Nephron (organoid): ENCODE results near the gene SMIM44.
A peak's percentile ranks its signal among the peaks of the same experiment; 100 is the strongest.

Experiments
- H3K27ac Mint-ChIP-seq, 3 experiments: 2 replicates each; pipeline ENCODE4 v1.8.0; 2020; ENCODE audit warnings: mixed read lengths in 3 of 3, mild to moderate bottlenecking in 2 of 3, moderate library complexity in 1 of 3
- H3K27me3 Mint-ChIP-seq: 2 replicates; pipeline ENCODE4 v1.8.0; 2021; ENCODE audit warnings: low read depth, mild to moderate bottlenecking, moderate library complexity, mixed read lengths
- H3K36me3 Mint-ChIP-seq: 2 replicates; pipeline ENCODE4 v1.8.0; 2020; ENCODE audit warnings: low read depth, mixed read lengths
- H3K4me1 Mint-ChIP-seq: 2 replicates; pipeline ENCODE4 v1.8.0; 2020; ENCODE audit warnings: mixed read lengths
- H3K4me3 Mint-ChIP-seq, 3 experiments: 2 replicates each; pipeline ENCODE4 v1.8.0; 2020; ENCODE audit warnings: mild to moderate bottlenecking in 3 of 3, mixed read lengths in 3 of 3, moderate library complexity in 2 of 3
- H3K9me3 Mint-ChIP-seq: 2 replicates; pipeline ENCODE4 v1.8.0; 2020; ENCODE audit warnings: mixed read lengths
- TF ChIP-seq, protein P1 (sequence below), 3 experiments: fragments of 200-600 bp; sonication (generic); IDR thresholded peaks; one replicate each; pipeline ENCODE4 v1.5.0; 2021; ENCODE audit warnings: antibody characterized with exemption in 3 of 3; ENCODE audit not compliant: unreplicated experiment in 3 of 3

SMIM44 gene

DNA sequence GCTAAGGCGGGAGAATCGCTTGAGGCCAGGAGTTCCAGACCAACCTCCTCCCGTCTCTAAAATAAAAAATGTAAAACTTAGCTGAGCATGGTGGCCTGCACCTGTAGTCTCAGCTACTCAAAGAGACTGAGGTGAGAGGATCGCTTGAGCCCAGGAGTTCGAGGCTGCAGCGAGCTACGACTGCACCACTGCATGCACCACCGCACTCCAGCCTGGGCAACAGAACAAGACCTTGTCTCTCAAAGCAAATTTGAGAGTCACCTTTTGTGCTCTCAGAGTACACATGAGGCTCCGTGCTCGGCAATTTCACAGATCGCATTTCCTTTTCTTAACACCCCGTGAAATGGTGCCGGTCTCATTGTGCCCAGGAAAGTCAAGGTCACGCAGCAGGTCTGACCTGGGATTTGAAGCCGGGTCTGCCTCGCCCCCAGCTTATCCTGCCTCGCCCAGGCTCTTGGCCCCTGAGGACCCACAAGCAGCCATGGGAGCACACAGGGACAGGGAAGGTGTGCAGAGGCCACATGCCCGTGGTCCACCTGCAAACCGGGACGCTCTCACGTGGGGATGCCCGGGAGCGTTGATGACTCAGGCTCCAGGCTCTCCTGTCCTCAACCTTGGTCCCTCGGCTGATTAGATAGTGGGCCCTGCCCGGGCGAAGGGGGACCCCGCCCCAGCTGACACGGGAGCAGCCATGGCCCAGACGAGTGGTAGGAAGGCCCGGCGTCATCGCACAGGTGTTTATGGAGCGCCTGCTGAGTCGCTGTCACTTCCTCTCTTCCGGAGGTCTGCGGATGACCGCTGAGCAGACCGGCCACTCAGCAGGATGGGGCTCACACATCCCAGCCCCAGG, 1.8 kb downstream of the SMIM44 start:
- no peaks in the 10 kb centered on the region for H3K36me3 Mint-ChIP-seq
- H3K27ac Mint-ChIP-seq, result peak overlapping the region in 2 of 3 experiments; percentile 84 to 95
- peaks cover 46% of the 10 kb centered on the region for H3K27me3 Mint-ChIP-seq
- no peak overlapping the region for H3K4me3 Mint-ChIP-seq
- no peaks in the 10 kb centered on the region for H3K4me1 Mint-ChIP-seq
- TF ChIP-seq, protein P1, sequence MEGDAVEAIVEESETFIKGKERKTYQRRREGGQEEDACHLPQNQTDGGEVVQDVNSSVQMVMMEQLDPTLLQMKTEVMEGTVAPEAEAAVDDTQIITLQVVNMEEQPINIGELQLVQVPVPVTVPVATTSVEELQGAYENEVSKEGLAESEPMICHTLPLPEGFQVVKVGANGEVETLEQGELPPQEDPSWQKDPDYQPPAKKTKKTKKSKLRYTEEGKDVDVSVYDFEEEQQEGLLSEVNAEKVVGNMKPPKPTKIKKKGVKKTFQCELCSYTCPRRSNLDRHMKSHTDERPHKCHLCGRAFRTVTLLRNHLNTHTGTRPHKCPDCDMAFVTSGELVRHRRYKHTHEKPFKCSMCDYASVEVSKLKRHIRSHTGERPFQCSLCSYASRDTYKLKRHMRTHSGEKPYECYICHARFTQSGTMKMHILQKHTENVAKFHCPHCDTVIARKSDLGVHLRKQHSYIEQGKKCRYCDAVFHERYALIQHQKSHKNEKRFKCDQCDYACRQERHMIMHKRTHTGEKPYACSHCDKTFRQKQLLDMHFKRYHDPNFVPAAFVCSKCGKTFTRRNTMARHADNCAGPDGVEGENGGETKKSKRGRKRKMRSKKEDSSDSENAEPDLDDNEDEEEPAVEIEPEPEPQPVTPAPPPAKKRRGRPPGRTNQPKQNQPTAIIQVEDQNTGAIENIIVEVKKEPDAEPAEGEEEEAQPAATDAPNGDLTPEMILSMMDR (IDR thresholded peaks at IDR 0.05; ENCODE audit: unreplicated experiment in 3 of 3), result no peak
- H3K9me3 Mint-ChIP-seq, result no peaks in the 10 kb centered on the region

DNA sequence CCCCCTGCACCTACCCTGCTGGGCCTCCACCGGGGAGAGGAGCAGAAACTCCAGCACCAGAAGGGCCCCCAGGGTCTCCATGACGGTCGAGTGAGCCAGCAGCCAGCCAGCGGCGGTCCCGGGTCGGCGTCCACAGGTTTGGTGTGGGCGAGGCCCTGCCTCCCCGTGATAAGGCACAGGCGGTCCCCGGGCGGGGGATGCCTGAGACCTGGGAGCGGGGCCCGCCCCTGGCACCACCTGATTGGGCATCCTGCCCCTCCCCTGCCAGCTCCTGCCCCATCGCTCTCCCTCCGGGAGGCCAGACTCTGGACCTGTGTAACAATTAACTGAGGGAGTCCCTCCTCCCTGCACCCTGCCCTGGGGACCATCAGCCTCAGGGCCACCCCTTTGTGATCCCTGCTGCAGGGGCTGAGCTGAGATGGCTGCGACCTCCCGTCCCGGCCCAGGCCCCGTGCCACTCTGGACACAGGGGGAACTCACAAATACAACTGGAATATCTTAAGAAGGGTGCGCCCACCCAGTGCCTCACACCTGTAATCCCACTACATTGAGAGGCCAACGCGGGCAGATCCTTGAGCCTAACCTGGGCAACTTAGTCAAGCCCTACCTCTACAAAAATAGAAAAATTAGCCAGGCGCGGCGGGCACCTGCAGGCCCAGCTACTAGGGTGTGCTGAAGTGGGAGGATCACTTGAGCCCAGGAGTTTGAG, 2.7 kb downstream of the SMIM44 start, which contains the start of gene SMIM24:
SMIM24 (minus strand) TSS at position 143 of the 709 bp plus-strand sequence; CDS start at position 81, 62 bp downstream.
- Mint-ChIP-seq H3K27ac (peak within 1 kb of the TSS; percentile 84 to 95 (median 95)), H3K9me3 (no peaks in the 10 kb centered on the region), H3K4me3 (peak within 1 kb of the TSS; percentile 55 to 84 (median 75)), H3K4me1 (no peaks in the 10 kb centered on the region), H3K27me3 (peaks cover 46% of the 10 kb centered on the region), H3K36me3 (no peaks in the 10 kb centered on the region)
- TF ChIP-seq, protein P1 (IDR thresholded peaks at IDR 0.05; ENCODE audit: unreplicated experiment in 3 of 3), result no peak

DNA sequence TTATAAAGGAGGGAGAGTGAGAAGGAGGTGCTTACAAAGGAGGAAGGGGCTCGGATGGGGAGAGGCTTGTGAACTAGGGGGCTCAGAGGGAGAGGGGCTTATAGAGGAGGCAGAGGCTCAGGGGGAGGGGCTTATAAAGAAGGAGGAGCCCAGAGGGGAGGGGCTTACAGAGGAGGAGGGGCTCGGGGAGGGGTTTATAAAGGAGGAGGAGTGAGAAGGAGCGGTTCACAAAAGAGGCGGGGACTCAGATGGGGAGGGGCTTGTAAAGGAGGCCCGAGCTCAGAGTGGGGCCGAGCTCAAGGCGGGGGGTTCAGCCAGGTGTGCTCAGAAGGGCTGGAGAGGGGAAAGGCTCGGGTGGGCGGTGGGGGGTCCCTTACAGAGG, 3.4 kb downstream of the SMIM44 start:
- Mint-ChIP-seq H3K27ac (peak overlapping the region in 2 of 3 experiments; percentile 51 to 89), H3K4me1 (no peaks in the 10 kb centered on the region), H3K36me3 (no peaks in the 10 kb centered on the region), H3K4me3 (peak overlapping the region; percentile 53 to 84 (median 75)), H3K9me3 (no peaks in the 10 kb centered on the region), H3K27me3 (peaks cover 43% of the 10 kb centered on the region)
- TF ChIP-seq, protein P1 (IDR thresholded peaks at IDR 0.05; ENCODE audit: unreplicated experiment in 3 of 3), result no peak

DNA sequence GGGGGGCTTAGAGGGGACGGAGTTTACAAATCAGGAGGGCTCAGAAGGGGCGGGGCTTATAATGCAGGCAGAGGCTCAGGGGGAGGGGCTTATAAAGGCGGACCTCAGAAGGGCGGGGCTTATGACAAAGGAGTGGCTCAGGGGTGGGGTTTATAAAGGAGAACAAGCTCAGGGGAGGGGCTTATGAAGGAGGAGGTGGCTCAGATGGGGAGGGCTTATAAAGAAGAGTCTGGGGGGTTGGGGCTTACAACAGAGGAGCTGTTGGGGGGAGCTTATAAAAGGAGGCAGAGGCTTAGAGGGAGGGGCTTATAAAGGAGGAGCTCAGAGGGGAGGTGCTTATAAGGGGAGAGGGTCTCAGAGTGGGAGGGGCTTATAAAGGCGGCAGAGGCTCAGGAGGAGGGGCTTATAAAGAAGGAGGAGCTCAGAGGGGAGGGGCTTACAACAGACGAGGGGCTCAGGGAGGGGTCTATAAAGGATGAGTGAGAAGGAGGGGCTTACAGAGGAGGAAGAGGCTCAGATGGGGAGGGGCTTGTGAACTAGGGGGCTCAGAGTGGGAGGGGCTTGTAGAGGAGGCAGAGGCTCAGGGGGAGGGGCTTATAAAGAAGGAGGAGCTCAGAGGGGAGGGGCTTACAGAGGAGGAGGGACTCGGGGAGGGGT, 3.9 kb downstream of the SMIM44 start:
- no peaks in the 10 kb centered on the region for H3K4me1 Mint-ChIP-seq
- H3K36me3 Mint-ChIP-seq, result no peaks in the 10 kb centered on the region
- no peaks in the 10 kb centered on the region for H3K9me3 Mint-ChIP-seq
- peak overlapping the region; percentile 53 to 84 (median 75) for H3K4me3 Mint-ChIP-seq
- peaks cover 39% of the 10 kb centered on the region for H3K27me3 Mint-ChIP-seq
- TF ChIP-seq, protein P1 (IDR thresholded peaks at IDR 0.05; ENCODE audit: unreplicated experiment in 3 of 3), result no peak
- peak overlapping the region in 1 of 3 experiments; percentile 89 for H3K27ac Mint-ChIP-seq

DNA sequence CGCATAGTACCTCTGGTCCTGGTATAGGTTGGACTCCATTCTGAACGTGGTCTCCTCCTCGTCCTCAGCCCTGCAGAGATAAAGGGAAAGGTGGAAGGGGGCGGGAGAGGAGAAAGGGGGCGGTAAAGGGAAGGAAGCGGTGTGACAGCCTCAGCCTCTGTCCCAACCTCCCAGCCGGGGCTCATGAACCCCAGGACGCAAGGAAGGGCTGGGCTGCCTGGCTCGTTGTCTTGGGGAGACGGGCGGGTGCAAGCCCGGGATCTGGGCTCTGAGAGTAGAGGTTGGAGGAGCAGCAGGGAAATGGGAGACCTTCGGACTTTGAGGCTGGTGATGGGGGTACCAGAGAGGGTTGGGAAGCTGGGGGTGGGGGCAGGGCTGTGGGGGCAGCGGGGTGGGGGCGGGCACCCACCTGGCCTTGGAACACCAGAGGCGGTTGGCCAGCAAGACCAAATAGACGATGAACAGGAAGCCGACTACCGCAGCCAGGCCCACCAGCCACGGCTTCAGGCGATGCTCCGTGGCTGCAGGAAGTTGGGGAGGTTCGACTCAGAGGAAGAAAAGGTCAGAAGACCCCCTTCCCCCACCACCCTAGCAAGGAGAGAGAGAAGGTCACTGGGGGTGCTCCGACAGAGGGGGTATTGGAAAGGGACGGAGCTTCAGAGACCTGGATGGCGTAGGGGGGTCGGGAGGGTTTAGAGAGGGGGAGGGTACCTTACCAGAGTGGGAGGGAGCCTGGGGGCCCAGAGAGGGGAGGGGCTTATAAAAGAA, 4.6 kb downstream of the SMIM44 start:
- no peaks in the 10 kb centered on the region for H3K36me3 Mint-ChIP-seq
- no peaks in the 10 kb centered on the region for H3K4me1 Mint-ChIP-seq
- peak overlapping the region in 1 of 3 experiments; percentile 89 for H3K27ac Mint-ChIP-seq
- H3K27me3 Mint-ChIP-seq, result peaks cover 44% of the 10 kb centered on the region
- peak overlapping the region in 2 of 3 experiments; percentile 75 to 84 for H3K4me3 Mint-ChIP-seq
- TF ChIP-seq, protein P1 (IDR thresholded peaks at IDR 0.05; ENCODE audit: unreplicated experiment in 3 of 3), result no peak
- H3K9me3 Mint-ChIP-seq, result no peaks in the 10 kb centered on the region
